ENCODE results near the gene CREB3L4. TPM values are rescaled to one million over a fixed set of nuclear protein-coding genes. Genes with fewer than 3 reads are reported as not detected.

CREB3L4 gene
- total RNA-seq, 1 donor from 2014 or later: 15.2 TPM

DNA sequence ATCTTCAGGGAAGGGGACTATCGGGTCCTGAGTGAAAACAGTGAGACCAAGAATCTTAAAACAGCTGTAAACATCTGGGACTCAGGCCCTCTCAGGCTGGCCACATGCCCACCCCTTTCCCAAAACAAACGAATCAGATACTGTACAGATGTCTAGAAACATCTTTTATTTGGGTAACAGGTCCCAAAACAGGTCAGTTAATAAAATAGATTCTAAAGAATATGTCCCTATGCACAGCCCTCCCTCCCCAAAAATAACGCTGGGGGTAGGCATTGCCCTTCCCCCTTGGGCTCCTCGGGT lies 8.8 kb upstream of the CREB3L4 start:
- Histone ChIP-seq H3K9me3 (no peaks in the 10 kb centered on the region), H3K27me3 (no peaks in the 10 kb centered on the region), H3K27ac (peak overlapping the region; percentile 90), H3K4me3 (peak overlapping the region; percentile 89 to 97), H3K36me3 (peaks cover 0 to 15% of the 10 kb centered on the region in 2 donors), H3K4me1 (peaks cover 64% of the 10 kb centered on the region)
- no peak for DNase-seq (ENCODE audit: extremely low spot score in 2 of 2)
- no peak for TF ChIP-seq POLR2A (IDR thresholded peaks at IDR 0.05)
- TF ChIP-seq POLR2AphosphoS5 (IDR thresholded peaks at IDR 0.05; ENCODE audit: insufficient read depth in 1 of 2, low read depth in 1 of 2): no peak
- TF ChIP-seq, protein P1, sequence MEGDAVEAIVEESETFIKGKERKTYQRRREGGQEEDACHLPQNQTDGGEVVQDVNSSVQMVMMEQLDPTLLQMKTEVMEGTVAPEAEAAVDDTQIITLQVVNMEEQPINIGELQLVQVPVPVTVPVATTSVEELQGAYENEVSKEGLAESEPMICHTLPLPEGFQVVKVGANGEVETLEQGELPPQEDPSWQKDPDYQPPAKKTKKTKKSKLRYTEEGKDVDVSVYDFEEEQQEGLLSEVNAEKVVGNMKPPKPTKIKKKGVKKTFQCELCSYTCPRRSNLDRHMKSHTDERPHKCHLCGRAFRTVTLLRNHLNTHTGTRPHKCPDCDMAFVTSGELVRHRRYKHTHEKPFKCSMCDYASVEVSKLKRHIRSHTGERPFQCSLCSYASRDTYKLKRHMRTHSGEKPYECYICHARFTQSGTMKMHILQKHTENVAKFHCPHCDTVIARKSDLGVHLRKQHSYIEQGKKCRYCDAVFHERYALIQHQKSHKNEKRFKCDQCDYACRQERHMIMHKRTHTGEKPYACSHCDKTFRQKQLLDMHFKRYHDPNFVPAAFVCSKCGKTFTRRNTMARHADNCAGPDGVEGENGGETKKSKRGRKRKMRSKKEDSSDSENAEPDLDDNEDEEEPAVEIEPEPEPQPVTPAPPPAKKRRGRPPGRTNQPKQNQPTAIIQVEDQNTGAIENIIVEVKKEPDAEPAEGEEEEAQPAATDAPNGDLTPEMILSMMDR (IDR thresholded peaks at IDR 0.05): no peak
- intact Hi-C loops (cut with DNase I): loop anchor here (10.0 kb wide), 1 partner anchor 284 kb away; the partner anchor contains the start of genes ILF2 and NPR1

GRCh38 chr1:153959454-153959853 lies 8.2 kb upstream of the CREB3L4 start:
- H3K36me3 ChIP-seq: peaks cover 0 to 13% of the 10 kb centered on the region in 2 donors
- no peaks in the 10 kb centered on the region for H3K27me3 ChIP-seq
- H3K9me3 ChIP-seq: no peaks in the 10 kb centered on the region
- no peak overlapping the region for H3K4me3 ChIP-seq
- DNase-seq (ENCODE audit: extremely low spot score in 2 of 2): no peak
- H3K4me1 ChIP-seq: peaks cover 67% of the 10 kb centered on the region
- intact Hi-C loops (cut with DNase I): loop anchor here (10.0 kb wide), 1 partner anchor 285 kb away; the partner anchor contains the start of genes ILF2 and NPR1
- TF ChIP-seq POLR2AphosphoS5 (IDR thresholded peaks at IDR 0.05; ENCODE audit: insufficient read depth in 1 of 2, low read depth in 1 of 2) (no peak), POLR2A (IDR thresholded peaks at IDR 0.05) (no peak)
- TF ChIP-seq, protein P1 (IDR thresholded peaks at IDR 0.05): no peak
- H3K27ac ChIP-seq: peak overlapping the region; percentile 90

DNA sequence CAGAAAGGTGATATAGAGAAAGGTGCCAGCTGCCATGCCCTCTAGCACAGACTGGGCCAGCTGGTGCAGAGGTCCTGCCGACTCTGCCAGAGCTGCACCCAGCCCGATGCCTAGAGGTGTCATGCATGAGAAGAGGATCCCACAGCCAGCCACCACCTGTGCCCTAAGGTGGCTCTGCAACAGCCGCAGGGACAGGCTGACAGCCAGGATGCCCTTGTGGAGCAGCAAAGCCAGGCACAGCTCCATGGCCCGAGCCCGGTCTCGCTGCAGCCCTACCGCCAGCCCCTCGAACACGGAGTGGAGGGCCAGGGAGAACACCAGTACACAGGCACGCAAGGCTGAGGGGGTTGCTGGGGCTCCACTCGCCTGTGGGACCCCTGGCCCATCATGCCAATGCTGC lies 7.5 kb upstream of the CREB3L4 start:
- Histone ChIP-seq H3K4me1 (peaks cover 67% of the 10 kb centered on the region), H3K27ac (peak overlapping the region; percentile 90), H3K36me3 (peaks cover 0 to 9% of the 10 kb centered on the region in 2 donors), H3K4me3 (no peak overlapping the region), H3K9me3 (no peaks in the 10 kb centered on the region), H3K27me3 (no peaks in the 10 kb centered on the region)
- DNase-seq (ENCODE audit: extremely low spot score in 2 of 2): no peak
- TF ChIP-seq, protein P1 (IDR thresholded peaks at IDR 0.05): no peak
- TF ChIP-seq POLR2AphosphoS5 (IDR thresholded peaks at IDR 0.05; ENCODE audit: insufficient read depth in 1 of 2, low read depth in 1 of 2): no peak
- TF ChIP-seq POLR2A (IDR thresholded peaks at IDR 0.05): no peak
- intact Hi-C loops (cut with DNase I): no loop called here

- intact Hi-C loops (cut with DNase I): no loop called here
- Histone ChIP-seq H3K27ac (peak overlapping the region; percentile 96), H3K9me3 (no peaks in the 10 kb centered on the region), H3K4me1 (peaks cover 67% of the 10 kb centered on the region), H3K4me3 (no peak overlapping the region), H3K27me3 (no peaks in the 10 kb centered on the region), H3K36me3 (peaks cover 0 to 9% of the 10 kb centered on the region in 2 donors)
- TF ChIP-seq POLR2AphosphoS5 (IDR thresholded peaks at IDR 0.05; ENCODE audit: insufficient read depth in 1 of 2, low read depth in 1 of 2): no peak
- TF ChIP-seq POLR2A (IDR thresholded peaks at IDR 0.05): no peak
- TF ChIP-seq, protein P1 (IDR thresholded peaks at IDR 0.05): no peak
- no peak for DNase-seq (ENCODE audit: extremely low spot score in 2 of 2)
These were observed 6.3 kb upstream of the CREB3L4 start for GRCh38 chr1:153961421-153961820.

GRCh38 chr1:153962088-153963029 lies 5.3 kb upstream of the CREB3L4 start:
- H3K27ac ChIP-seq: peak overlapping the region; percentile 96
- DNase-seq (ENCODE audit: extremely low spot score in 2 of 2): no peak
- TF ChIP-seq, protein P1 (IDR thresholded peaks at IDR 0.05): no peak
- TF ChIP-seq POLR2AphosphoS5 (IDR thresholded peaks at IDR 0.05; ENCODE audit: insufficient read depth in 1 of 2, low read depth in 1 of 2) (no peak), POLR2A (IDR thresholded peaks at IDR 0.05) (no peak)
- intact Hi-C loops (cut with DNase I): no loop called here
- H3K4me1 ChIP-seq: peaks cover 64% of the 10 kb centered on the region
- no peaks in the 10 kb centered on the region for H3K9me3 ChIP-seq
- peak overlapping the region; percentile 59 to 81 for H3K4me3 ChIP-seq
- peaks cover 0 to 9% of the 10 kb centered on the region in 2 donors for H3K36me3 ChIP-seq
- H3K27me3 ChIP-seq: no peaks in the 10 kb centered on the region
